A549 treated with CORT108297 at 1 μM for 4 hours (cell line): ENCODE results near the gene OR8D4. TPM values are rescaled to one million over a fixed set of nuclear protein-coding genes. Genes with fewer than 3 reads are reported as not detected.

Source experiments
- total RNA-seq: library from RNA; stranded (reverse); fragments of 200-300 nt; extraction: Qiagen RNA extraction; gene quantifications from 5 replicates; pipeline ENCODE4 v1.2.3, GENCODE V29; 2022

Gene OR8D4
- not detected in 5 replicates for total RNA-seq

DNA sequence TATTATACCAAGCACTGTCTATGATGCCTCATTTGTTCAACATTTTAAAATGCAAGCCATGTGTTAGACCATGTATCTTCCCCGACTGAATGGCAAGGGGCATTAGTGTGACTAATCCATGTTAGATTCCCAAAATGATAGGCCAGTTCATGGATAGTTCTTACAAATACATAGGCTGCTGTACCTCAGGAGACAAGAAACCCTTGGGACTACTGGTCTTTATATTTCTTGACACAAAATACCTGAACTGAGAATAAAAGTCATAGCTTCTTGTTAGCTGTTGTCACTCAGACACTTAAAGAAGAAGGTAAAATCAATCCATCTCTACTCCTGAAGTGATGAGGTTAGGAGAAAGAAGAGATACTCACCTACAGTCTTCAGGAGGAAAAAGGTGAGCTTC is at the start of gene OR8D4:
OR8D4 (plus strand) TSS at position 301 of the 400 bp plus-strand sequence. CDS start 4,265 bp downstream, outside the sequence.

DNA sequence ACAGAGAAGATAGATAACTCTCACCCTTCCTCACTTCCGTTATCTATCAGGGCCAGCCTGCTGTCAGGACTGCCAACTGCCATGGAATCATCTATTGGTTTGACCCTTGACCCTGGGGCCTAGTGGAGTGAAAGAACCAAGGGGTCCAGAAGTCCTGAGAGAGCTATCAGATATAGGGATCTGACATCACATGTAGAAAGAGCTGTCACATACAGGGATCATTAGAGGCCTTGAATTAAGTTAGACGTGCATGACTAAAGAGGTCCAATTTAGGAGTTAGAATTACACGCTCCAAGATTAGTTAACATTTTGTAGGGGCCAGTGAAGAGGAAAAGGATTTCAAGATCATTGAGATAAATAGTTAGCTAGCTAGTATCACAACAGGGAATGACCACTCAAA is 16.4 kb upstream of the OR8D4 start, which contains the start of gene TMEM225:
TMEM225 (minus strand) TSS at position 101 of the 400 bp plus-strand sequence. CDS start 245 bp downstream, outside the sequence.

GRCh38 chr11:123939317-123939716 is 37.4 kb downstream of the OR8D4 start, which contains the start of gene OR4D5:
OR4D5 (plus strand) TSS chr11:123939617; CDS start chr11:123939617, 0 bp downstream.

DNA sequence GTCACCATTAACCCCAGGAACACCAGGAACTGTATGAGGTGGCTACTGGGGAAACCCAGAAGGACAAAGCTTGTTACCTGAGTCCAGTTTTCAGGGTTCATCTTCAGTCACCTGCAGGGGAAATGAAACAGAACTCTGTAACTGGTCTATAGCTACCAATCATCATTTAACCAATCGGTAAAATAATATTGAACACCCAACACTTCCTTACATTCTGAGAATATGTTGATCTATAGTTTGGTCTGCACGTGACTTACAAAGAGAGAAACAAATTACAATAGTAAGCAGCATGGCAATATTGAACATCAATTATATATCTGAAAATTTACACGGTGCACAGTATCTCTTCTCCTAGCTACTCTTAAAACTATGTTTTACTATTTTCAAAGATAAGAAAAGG is 41.8 kb downstream of the OR8D4 start, which contains the start of gene OR6T1:
OR6T1 (minus strand) TSS at position 101 of the 400 bp plus-strand sequence; CDS start at position 101, 0 bp downstream.

Other genes starting within 250 kb of the OR8D4 start
- 0.09 to 0.22 TPM (median 0.16 TPM) in 5 replicates for gene SCN3B, start 247.5 kb upstream of the OR8D4 start, total RNA-seq
- 9.0 to 10.0 TPM (median 9.7 TPM) in 5 replicates for gene ZNF202, start 160.5 kb upstream of the OR8D4 start, total RNA-seq
- not detected in 5 replicates for gene OR6X1, start 147.6 kb upstream of the OR8D4 start, total RNA-seq
- gene OR6M1, start 95.8 kb upstream of the OR8D4 start, total RNA-seq: not detected in 5 replicates
- not detected in 5 replicates for gene TMEM225, start 16.5 kb upstream of the OR8D4 start, total RNA-seq
- gene OR4D5, start 37.5 kb downstream of the OR8D4 start, total RNA-seq: not detected in 5 replicates
- gene OR6T1, start 41.7 kb downstream of the OR8D4 start, total RNA-seq: not detected in 5 replicates
- not detected in 5 replicates for gene OR10S1, start 75.6 kb downstream of the OR8D4 start, total RNA-seq
- gene OR10G6, start 93.0 kb downstream of the OR8D4 start, total RNA-seq: not detected in 5 replicates
- gene OR10G4, start 110.8 kb downstream of the OR8D4 start, total RNA-seq: not detected in 5 replicates
- not detected in 5 replicates for gene OR10G9, start 120.8 kb downstream of the OR8D4 start, total RNA-seq
- gene OR10G8, start 124.6 kb downstream of the OR8D4 start, total RNA-seq: not detected in 5 replicates
- not detected in 5 replicates for gene OR10G7, start 139.2 kb downstream of the OR8D4 start, total RNA-seq
- gene VWA5A, start 213.3 kb downstream of the OR8D4 start, total RNA-seq: 0.20 to 0.45 TPM (median 0.32 TPM) in 5 replicates